SK-N-SH (cell line): ENCODE data around the gene APOD.

Source experiments
- EZH2phosphoT487 ChIP-seq: fragments of 200-600 bp; sonication (generic); IDR thresholded peaks from 2 replicates; pipeline ENCODE4 v1.6.1; 2017; ENCODE audit warnings: low read depth, mixed run types, mild to moderate bottlenecking, antibody characterized with exemption, moderate library complexity, borderline replicate concordance
- FOXJ3 ChIP-seq: sonication (generic); formaldehyde crosslinking; IDR thresholded peaks from 2 replicates; pipeline ENCODE4 v1.5.1; 2020; ENCODE audit warnings: mild to moderate bottlenecking, missing genetic modification reagents
- JUND ChIP-seq: IDR thresholded peaks from 2 replicates; pipeline ENCODE4 v1.4.0; 2012
- NFIC ChIP-seq: IDR thresholded peaks from 2 replicates; pipeline ENCODE4 v1.4.0; 2012; ENCODE audit warnings: borderline replicate concordance
- REST ChIP-seq: IDR thresholded peaks from 2 replicates; pipeline ENCODE4 v1.6.1; 2012; ENCODE audit warnings: mild to moderate bottlenecking, low read depth, low read length, moderate library complexity
- SMC3 ChIP-seq: IDR thresholded peaks from 2 replicates; pipeline ENCODE4 v1.6.1; 2012; ENCODE audit warnings: low read depth, low read length, improper control_type of control experiment
- ZBTB33 ChIP-seq: IDR thresholded peaks from 2 replicates; pipeline ENCODE4 v1.4.0; 2012; ENCODE audit warnings: low read depth, borderline replicate concordance
- TF ChIP-seq, protein P1 (sequence below): fragments of 200-600 bp; sonication (generic); IDR thresholded peaks from 2 replicates; pipeline ENCODE4 v1.6.1; 2017; ENCODE audit warnings: antibody characterized with exemption, mild to moderate bottlenecking, moderate library complexity
- TF ChIP-seq, protein P2 (sequence below): IDR thresholded peaks from 2 replicates; pipeline ENCODE4 v1.4.0; 2012; ENCODE audit warnings: low read depth

DNA sequence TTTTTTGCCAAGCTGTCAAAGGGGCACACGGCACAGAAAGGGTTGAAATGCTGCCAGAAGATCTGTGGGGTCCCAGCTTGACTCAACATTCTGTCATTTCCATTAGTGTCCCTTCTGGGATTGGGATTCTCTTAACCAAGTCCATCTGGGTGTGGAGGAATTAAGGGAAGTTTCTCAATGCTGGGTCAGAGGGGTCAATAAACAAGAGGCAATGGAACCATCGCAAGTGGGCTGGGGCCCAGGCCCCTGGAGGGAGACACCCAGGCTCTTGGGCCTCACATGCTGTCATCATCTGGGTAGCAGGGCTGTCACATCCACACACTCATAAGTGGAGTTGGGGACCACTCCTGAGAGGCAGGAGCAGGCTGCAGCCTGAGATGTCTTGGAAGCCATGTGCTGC, 8.1 kb upstream of the APOD start:
- no peak for TF ChIP-seq NFIC
- TF ChIP-seq, protein P1, sequence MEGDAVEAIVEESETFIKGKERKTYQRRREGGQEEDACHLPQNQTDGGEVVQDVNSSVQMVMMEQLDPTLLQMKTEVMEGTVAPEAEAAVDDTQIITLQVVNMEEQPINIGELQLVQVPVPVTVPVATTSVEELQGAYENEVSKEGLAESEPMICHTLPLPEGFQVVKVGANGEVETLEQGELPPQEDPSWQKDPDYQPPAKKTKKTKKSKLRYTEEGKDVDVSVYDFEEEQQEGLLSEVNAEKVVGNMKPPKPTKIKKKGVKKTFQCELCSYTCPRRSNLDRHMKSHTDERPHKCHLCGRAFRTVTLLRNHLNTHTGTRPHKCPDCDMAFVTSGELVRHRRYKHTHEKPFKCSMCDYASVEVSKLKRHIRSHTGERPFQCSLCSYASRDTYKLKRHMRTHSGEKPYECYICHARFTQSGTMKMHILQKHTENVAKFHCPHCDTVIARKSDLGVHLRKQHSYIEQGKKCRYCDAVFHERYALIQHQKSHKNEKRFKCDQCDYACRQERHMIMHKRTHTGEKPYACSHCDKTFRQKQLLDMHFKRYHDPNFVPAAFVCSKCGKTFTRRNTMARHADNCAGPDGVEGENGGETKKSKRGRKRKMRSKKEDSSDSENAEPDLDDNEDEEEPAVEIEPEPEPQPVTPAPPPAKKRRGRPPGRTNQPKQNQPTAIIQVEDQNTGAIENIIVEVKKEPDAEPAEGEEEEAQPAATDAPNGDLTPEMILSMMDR = no peak
- no peak for TF ChIP-seq JUND
- TF ChIP-seq SMC3 = no peak
- no peak for TF ChIP-seq EZH2phosphoT487
- TF ChIP-seq, protein P2, sequence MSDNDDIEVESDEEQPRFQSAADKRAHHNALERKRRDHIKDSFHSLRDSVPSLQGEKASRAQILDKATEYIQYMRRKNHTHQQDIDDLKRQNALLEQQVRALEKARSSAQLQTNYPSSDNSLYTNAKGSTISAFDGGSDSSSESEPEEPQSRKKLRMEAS = no peak
- TF ChIP-seq FOXJ3 = no peak
- no peak for TF ChIP-seq REST
- TF ChIP-seq ZBTB33 = no peak
